Measurements from ENCODE around the gene SLC25A34. TPM values are rescaled to one million over a fixed set of nuclear protein-coding genes. Genes with fewer than 3 reads are reported as not detected.

The SLC25A34 gene
- total RNA-seq, 2 experiments from 2014 or later: 0.56 to 0.81 TPM

- no peak overlapping the region for H3K27ac Mint-ChIP-seq
- intact Hi-C loops (cut with micrococcal nuclease): no loop called here
These were observed 35.5 kb upstream of the SLC25A34 start for GRCh38 chr1:15700508-15700907.

GRCh38 chr1:15701784-15702183 is 34.3 kb upstream of the SLC25A34 start:
- H3K27me3 Mint-ChIP-seq: no peaks in the 10 kb centered on the region
- intact Hi-C loops (cut with micrococcal nuclease): no loop called here
- no peak for TF ChIP-seq CTCF (IDR thresholded peaks at IDR 0.05)
- peaks cover 31% of the 10 kb centered on the region for H3K4me1 Mint-ChIP-seq (ENCODE audit: low read depth)
- no peak overlapping the region for H3K4me3 Mint-ChIP-seq
- H3K36me3 Mint-ChIP-seq (ENCODE audit: low read depth): peaks cover 13% of the 10 kb centered on the region
- CTCF ChIA-PET: interaction anchor here (1.1 kb wide), 1 partner anchor 39 kb away, joined by 5 read pairs; no protein-coding TSS in a partner anchor
- ATAC-seq (no peak), DNase-seq (no peak)
- H3K27ac Mint-ChIP-seq: no peak overlapping the region
- H3K9me3 Mint-ChIP-seq: no peaks in the 10 kb centered on the region
- POLR2A ChIA-PET: interaction anchor here (0.6 to 1.0 kb wide), 2 partner anchors 11 to 38 kb away, joined by 3 to 4 read pairs; no protein-coding TSS in a partner anchor

More at GRCh38 chr1:15700508-15700907, 35.5 kb upstream of the SLC25A34 start:
- ChIA-PET CTCF (interaction anchor here (0.8 kb wide), 1 partner anchor 99 kb away, joined by 3 read pairs; no protein-coding TSS in a partner anchor), POLR2A (no interaction called here)
- H3K4me3 Mint-ChIP-seq: no peak overlapping the region
- DNase-seq (no peak), ATAC-seq (no peak)
- H3K4me1 Mint-ChIP-seq (ENCODE audit: low read depth): peaks cover 33% of the 10 kb centered on the region
- H3K27me3 Mint-ChIP-seq: no peaks in the 10 kb centered on the region
- H3K36me3 Mint-ChIP-seq (ENCODE audit: low read depth): peaks cover 12% of the 10 kb centered on the region
- no peaks in the 10 kb centered on the region for H3K9me3 Mint-ChIP-seq
- no peak for TF ChIP-seq CTCF (IDR thresholded peaks at IDR 0.05)

- Mint-ChIP-seq H3K4me3 (no peak overlapping the region), H3K27me3 (no peaks in the 10 kb centered on the region), H3K4me1 (ENCODE audit: low read depth) (peaks cover 22% of the 10 kb centered on the region), H3K27ac (no peak overlapping the region), H3K9me3 (no peaks in the 10 kb centered on the region), H3K36me3 (ENCODE audit: low read depth) (peaks cover 14% of the 10 kb centered on the region)
- TF ChIP-seq CTCF (IDR thresholded peaks at IDR 0.05): no peak
- ChIA-PET POLR2A (interaction anchor here (1.0 kb wide), 1 partner anchor 12 kb away, joined by 3 read pairs; no protein-coding TSS in a partner anchor), CTCF (no interaction called here)
- intact Hi-C loops (cut with micrococcal nuclease): no loop called here
- DNase-seq (no peak), ATAC-seq (no peak)
These were observed 33.1 kb upstream of the SLC25A34 start for GRCh38 chr1:15702722-15703550.

GRCh38 chr1:15703562-15703961 is 32.5 kb upstream of the SLC25A34 start:
- CTCF ChIA-PET: no interaction called here
- intact Hi-C loops (cut with micrococcal nuclease): no loop called here
- DNase-seq (no peak), ATAC-seq (no peak)
- POLR2A ChIA-PET: no interaction called here
- Mint-ChIP-seq H3K27me3 (no peaks in the 10 kb centered on the region), H3K36me3 (ENCODE audit: low read depth) (peaks cover 14% of the 10 kb centered on the region), H3K9me3 (no peaks in the 10 kb centered on the region), H3K27ac (no peak overlapping the region), H3K4me1 (ENCODE audit: low read depth) (peaks cover 24% of the 10 kb centered on the region), H3K4me3 (no peak overlapping the region)
- TF ChIP-seq CTCF (IDR thresholded peaks at IDR 0.05): no peak
